ENCODE results near the gene TMEM225B. TPM values are rescaled to one million over a fixed set of nuclear protein-coding genes. Genes with fewer than 3 reads are reported as not detected.

The TMEM225B gene
- total and polyA plus RNA-seq, 2 of the 4 experiments (the other 2 are of a cell fraction), result 0.32 to 0.54 TPM

GRCh38 chr7:99561737-99562051 is 36.4 kb upstream of the TMEM225B start:
- H2AK9ac ChIP-seq (replicated peaks; ENCODE audit: low read depth, low read length, poor library complexity), result no peak overlapping the region
- no peaks in the 10 kb centered on the region for H3K9me3 ChIP-seq (ENCODE audit: control insufficient read depth, insufficient read depth, low read length)
- intact Hi-C loops (cut with micrococcal nuclease), result loop anchor here (2.0 to 5.0 kb wide), 2 partner anchors 56 to 57 kb away; partner anchors contain the start of genes ZKSCAN5 and ZSCAN25
- in situ Hi-C loops (cut with MboI; ENCODE audit: low sequenced_read_pairs), result loop anchor here (5.0 kb wide), 1 partner anchor 56 kb away; the partner anchor contains the start of gene ZSCAN25
- H4K8ac ChIP-seq (ENCODE audit: low read depth in 2 of 2, low read length in 2 of 2), result peak overlapping the region; percentile 31 to 92; a peak in 3 of 4 replicates
- POLR2A ChIA-PET (ENCODE audit: unreplicated experiment), result no interaction called here
- H3K18ac ChIP-seq (ENCODE audit: low read depth, low read length), result no peak overlapping the region
- CTCF ChIA-PET, result no interaction called here
- no peak overlapping the region for H3K4me3 ChIP-seq (ENCODE audit: insufficient read depth, low read depth, low read length)
- H3K4me1 ChIP-seq (ENCODE audit: control insufficient read depth, insufficient read depth, low read length), result peaks cover 17% of the 10 kb centered on the region
- no peak overlapping the region for H3K4me2 ChIP-seq (ENCODE audit: low read depth, low read length)
- H2AFZ ChIP-seq (replicated peaks; ENCODE audit: low read length, poor library complexity), result no peak overlapping the region
- DNase-seq (no peak), ATAC-seq (ENCODE audit: low read depth) (no peak)
- dilution Hi-C loops (cut with HindIII; ENCODE audit: low sequenced_read_pairs, unreplicated experiment), result no loop called here
- BruUV-seq (replicated peaks), result no TSS peak
- H3K14ac ChIP-seq (replicated peaks; ENCODE audit: low read depth, low read length), result peak overlapping the region; percentile 93; the same call in 1 of the 2 replicates
- H2BK15ac ChIP-seq (ENCODE audit: low read depth, low read length), result peak overlapping the region; percentile 99; the same call in 2 of the 3 replicates
- no peak for TF ChIP-seq CHD1 (IDR thresholded peaks at IDR 0.05; ENCODE audit: low read depth, low read length)
- no peak for TF ChIP-seq BHLHE40 (IDR thresholded peaks at IDR 0.05; ENCODE audit: low read depth, low read length)
- no peak for TF ChIP-seq MAZ (IDR thresholded peaks at IDR 0.05; ENCODE audit: borderline replicate concordance, low read depth, low read length)
- no peak for TF ChIP-seq FOS (IDR thresholded peaks at IDR 0.05; ENCODE audit: low read depth, low read length)
- TF ChIP-seq RFX5 (IDR thresholded peaks at IDR 0.05; ENCODE audit: low read depth, low read length), result no peak
- TF ChIP-seq MAFK (IDR thresholded peaks at IDR 0.05; ENCODE audit: low read depth, low read length), result no peak
- no peak for TF ChIP-seq CTCF (conservative IDR thresholded peaks at IDR 0.05; ENCODE audit: low read depth, low read length)
- TF ChIP-seq USF2 (IDR thresholded peaks at IDR 0.05; ENCODE audit: low read depth, low read length), result no peak
- H3K9me1 ChIP-seq (ENCODE audit: insufficient read depth, low read length), result peaks cover 27% of the 10 kb centered on the region
- peak overlapping the region; percentile 96 for H2BK20ac ChIP-seq (ENCODE audit: low read depth, low read length)
- H3K36me3 ChIP-seq (ENCODE audit: control insufficient read depth, insufficient read depth, low read length), result peaks cover 50% of the 10 kb centered on the region
- no peaks in the 10 kb centered on the region for H3K27me3 ChIP-seq (ENCODE audit: control insufficient read depth, insufficient read depth, low read length)
- H2BK120ac ChIP-seq (ENCODE audit: low read depth, low read length), result peak overlapping the region; percentile 93
- peaks cover 46 to 76% of the 10 kb centered on the region in 2 experiments for H3K79me1 ChIP-seq (ENCODE audit: low read depth in 1 of 2, low read length in 2 of 2)
- H4K5ac ChIP-seq (ENCODE audit: low read depth, low read length), result no peak overlapping the region
- peak overlapping the region; percentile 99 for H2AK5ac ChIP-seq (ENCODE audit: low read depth, low read length)
- no peak overlapping the region for H3K9ac ChIP-seq (ENCODE audit: low read depth, low read length)
- H4K91ac ChIP-seq (ENCODE audit: insufficient read depth, low read depth, low read length), result peak overlapping the region; percentile 91
- peaks cover 10% of the 10 kb centered on the region for H4K20me1 ChIP-seq (ENCODE audit: insufficient read depth, low read length)
- H3K23ac ChIP-seq (ENCODE audit: low read depth, low read length), result peak overlapping the region; percentile 73
- peak overlapping the region; percentile 89 for H2BK5ac ChIP-seq (ENCODE audit: low read depth, low read length, poor library complexity, severe bottlenecking)
- peak overlapping the region; percentile 98 for H3K27ac ChIP-seq (ENCODE audit: insufficient read depth, low read length)
- no CpG with 5 or more reads among the region's 2 CpGs for WGBS, 2 experiments (ENCODE audit: extremely low coverage in 2 of 2, insufficient read length in 1 of 2)
- H3K56ac ChIP-seq (ENCODE audit: extremely low read depth, insufficient read depth, low read length), result peak overlapping the region; percentile 83; the same call in 1 of the 2 replicates
- H3K4ac ChIP-seq (ENCODE audit: low read depth, low read length), result peak overlapping the region; percentile 94

All from IMR-90 (cell line).